ENCODE data around the gene UNC13D.
"Not testable (repeated sequence)": the region's sequence is repeated elsewhere in the genome, so short reads cannot be mapped to it uniquely, and the experiment has no call there.

Gene UNC13D

DNA sequence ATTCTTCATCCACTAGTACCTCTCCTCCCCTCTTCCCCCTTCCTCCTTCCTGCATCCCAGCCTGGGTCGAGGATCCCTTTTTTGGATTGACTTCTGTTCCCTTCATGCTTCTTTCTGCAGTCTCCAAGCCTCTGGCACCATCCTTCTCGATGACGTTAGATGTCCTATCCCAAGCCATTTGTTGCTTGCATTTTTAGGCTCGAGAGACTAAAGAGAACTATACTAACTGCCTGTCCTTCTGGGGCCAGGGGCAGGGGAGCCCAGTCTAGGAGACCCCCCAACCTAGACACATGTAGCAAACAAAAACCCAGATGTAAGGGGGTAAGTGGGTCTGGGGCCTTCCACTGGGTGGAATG is 35.7 kb downstream of the UNC13D start:
- FAIRE-seq = no peak

DNA sequence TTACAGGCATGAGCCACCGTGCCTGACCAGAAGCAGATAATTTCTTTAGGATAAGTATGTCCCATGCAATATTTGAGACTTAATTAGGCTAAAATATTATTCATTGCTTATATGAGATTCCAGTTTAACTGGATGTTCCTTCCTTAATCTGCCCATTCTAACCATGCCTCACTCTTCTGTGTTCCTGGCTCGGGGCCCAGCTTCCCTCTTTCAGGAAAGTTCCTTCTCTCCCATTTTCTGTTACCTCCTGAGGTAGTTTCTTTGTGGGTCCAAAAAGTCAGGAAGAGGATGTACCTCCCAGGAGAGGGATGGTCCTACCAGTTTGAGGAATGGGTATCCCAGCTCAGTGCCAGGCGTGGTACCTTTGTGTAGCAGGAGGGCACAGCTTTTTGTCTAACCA is 36.3 kb downstream of the UNC13D start:
- DNase-seq (ENCODE audit: insufficient read length, low spot score) (no peak), FAIRE-seq (no peak)

More for the DNA sequence above, 35.7 kb downstream of the UNC13D start:
- DNase-seq (ENCODE audit: insufficient read length, low spot score) = no peak

DNA sequence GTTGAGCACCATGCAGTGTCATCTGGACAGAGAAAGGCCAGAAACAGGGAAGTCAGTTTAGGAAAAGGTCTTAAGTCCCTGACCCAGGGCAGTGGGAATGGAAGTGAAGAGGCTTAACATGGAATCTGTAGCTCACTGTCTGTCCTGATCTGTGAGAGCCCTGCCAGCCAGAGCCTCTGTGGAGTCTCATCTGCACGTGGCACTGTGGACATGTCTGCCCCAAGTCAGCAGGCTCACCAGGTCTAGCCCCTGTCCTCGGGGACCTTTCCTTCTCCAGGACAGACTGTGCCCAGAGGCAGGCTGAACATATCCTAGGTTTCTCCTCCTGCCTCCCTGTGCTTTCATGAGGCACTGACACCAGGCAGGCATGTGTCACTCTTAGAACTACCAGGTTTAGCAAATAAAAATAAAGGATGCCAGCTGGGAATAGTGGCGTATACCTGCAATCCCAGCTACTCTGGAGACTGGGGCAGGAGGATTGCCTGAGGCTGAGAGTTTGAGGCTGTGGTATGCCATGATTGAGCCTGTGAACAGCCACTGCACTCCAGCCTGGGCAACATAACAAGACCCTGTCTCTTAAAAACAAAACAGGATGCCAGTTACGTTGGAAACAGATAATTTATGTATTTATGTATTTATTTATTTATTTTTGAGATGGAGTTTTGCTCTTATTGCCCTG is 37.2 kb downstream of the UNC13D start:
- no peak for FAIRE-seq
- no peak for DNase-seq (ENCODE audit: insufficient read length, low spot score)

DNA sequence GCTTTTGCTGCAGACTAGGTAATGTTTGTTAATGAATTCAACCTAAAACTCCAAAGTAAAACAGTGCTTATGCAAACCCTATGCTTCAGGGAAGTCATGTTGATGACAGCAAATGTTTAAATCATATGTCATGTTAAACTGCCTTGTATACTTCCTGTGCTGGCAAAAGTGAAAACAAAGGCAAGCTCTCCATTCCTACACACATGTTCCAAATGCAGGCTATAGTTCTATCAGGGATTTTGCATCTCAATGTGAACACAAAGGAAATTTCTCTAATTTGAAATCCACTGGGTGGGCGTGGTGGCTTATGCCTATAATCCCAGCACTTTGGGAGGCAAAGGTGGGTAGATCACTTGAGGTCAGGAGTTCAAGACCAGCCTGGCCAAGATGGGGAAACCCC is 40.3 kb downstream of the UNC13D start:
- no peak for FAIRE-seq
- no peak for DNase-seq (ENCODE audit: insufficient read length, low spot score)

DNA sequence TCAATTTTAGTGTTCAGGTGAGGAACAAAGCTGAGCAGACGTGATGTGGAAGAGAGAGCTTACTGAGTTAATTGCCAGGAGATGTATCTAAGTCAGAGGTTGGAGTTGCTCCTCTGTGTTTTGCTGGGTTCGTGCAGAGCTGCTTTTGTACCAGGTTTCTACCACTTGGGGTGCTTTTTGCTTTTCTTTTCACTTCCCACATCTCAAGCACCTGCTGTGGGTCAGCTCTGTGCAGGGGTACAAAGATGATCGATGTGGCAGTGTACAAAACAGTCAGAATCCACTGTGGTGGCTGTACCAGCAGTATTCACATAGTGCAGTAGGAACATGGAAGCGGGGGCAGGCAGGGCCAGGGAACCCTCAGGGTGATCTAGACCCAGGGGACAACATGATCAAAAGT is 44.8 kb downstream of the UNC13D start:
- FAIRE-seq (no peak), DNase-seq (ENCODE audit: insufficient read length, low spot score) (no peak)

DNA sequence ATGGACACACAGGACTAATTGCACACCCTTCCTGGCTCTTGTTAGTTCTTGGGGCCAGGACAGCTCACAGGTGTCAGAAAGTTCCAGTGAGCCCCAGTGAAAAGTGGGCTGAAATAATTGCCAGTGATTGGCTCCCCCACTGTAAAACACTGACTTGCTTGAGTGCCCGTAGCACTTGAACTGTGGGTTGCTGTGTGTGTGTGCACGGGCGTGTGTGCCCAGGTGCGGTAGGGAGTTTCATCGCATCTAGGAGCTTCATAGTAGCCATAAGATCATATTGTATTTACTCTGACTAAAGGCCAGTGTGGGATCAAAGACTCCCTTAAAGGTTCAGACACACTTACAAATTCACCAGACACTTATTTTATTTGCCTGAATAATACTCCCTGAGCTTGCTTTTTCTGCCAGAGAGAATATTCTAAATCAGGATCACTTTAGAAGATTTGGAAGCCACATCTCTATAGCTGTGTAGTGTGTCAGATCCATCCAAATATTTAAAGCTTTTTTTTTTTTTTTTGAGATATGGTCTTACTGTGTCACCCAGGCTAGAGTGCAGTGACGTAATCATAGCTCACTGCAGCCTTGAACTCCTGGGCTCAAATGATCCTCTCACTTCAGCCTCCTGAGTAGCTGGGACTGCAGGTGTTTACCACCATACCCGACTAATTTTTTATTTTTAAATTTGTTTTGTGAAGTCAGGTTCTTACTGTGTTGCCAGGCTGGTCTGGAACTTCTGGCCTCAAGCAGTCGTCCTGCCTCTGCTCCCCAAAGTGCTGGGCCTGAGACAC is 48.2 kb downstream of the UNC13D start:
- FAIRE-seq (no peak), DNase-seq (ENCODE audit: insufficient read length, low spot score) (no peak)

DNA sequence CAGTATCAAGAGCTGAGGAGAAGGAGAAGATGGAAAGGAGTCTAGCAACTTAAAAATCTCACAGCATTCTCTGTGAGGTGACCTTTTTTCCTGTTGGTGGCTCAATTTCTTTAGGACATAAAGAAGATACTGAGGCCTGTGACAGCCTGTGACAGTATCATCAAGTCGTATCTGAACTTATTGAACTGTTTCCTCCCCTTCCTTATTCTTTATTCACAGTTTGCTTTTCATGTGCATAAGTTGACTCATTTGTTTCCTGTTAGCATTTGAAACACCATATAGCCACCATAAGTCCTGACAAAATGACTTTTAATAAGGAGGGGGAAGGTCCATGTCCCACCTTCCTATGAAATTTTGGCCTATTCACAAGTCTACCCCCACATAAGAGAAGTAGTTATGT is 50.7 kb downstream of the UNC13D start:
- no peak for FAIRE-seq

DNA sequence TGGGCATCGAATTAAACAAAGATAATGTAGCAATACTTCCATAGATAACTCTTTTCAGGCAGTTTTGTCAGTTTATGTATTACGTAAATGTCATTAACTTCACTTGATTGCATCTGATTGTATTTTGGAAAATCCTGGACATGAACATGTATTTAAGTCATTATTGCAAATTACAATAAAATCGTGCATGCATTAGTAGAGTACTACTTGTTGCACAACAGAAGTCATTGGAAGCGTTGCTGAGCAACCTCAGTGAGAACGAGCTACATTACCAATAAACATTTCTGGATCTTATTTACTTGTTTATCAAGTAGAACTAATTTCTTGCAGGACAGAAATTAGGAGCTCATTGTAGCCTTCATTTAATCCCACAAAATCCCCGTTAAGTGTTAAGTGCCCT is 53.0 kb downstream of the UNC13D start:
- no peak for FAIRE-seq
- DNase-seq (ENCODE audit: insufficient read length, low spot score) = no peak

More for the DNA sequence above, 50.7 kb downstream of the UNC13D start:
- no peak for DNase-seq (ENCODE audit: insufficient read length, low spot score)

DNA sequence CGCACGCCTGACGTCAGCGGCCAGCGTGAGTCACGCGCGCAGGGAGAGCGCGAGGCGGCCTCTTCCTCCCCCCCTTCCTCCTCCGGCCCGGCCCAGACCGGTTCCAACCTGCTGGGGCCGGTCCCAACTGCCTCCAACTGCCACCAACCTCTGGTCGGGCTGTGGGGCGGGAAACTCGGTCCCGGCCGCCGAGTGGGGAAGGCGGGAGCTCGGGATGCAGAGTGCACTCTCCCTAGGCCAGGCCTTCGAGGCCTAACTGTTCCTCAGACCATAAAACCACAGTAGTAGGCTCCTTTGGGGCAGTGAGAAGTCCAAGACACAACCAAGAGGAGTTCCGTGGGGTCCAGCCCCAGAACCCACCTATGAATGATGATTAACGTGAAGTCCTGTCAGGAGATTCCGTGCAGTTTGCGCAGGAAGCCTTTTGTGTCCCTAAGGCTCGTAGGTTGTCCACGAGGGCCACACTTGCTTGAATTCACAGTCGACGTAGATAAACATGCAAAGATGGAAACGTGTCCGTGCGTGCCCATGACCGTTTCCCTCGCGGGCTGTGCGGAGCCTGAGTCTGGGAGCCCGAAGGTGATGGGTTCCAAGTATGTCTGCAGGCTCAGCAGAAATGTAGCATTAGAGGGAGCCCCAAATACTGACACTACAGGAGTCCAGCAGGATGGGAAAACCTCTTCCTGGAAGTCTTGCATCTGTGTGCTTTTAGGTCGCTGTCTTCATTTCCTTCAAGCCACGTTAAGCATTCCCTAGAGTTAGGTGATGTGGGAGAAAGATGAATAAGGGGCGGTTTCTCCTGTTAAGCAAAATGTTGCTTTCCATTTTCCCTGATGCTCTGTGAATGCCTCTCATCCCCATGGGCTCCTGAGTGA is 59.0 kb downstream of the UNC13D start:
- FAIRE-seq (peak; percentile 83), DNase-seq (ENCODE audit: insufficient read length, low spot score) (peak; percentile 75)

DNA sequence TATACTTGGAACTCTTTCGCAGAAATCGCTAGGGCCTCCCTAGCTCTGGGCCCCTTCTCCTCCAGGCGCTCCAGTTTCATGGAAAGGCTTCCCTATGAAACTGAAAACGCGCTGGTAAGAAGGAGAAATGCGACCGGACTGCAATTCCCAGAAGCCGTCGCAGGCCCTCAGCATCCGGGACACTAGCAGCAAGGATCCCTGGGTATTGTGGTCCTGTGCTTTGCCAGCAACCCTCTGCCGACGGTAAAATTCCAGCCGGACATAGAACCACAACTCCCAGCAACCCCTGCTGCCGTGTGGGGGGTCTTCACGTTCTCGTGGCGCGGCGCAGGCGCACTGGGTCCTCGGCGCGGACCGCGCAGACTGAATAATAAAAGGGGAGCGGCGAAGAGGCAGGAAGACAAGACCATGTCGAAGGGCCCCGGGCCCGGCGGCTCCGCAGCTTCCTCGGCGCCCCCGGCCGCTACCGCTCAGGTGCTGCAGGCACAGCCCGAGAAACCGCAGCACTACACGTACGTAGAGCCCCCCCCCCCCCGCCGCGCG is 59.7 kb downstream of the UNC13D start, which contains the start of gene UNK:
TSS of gene UNK (plus strand) at position 334 of the 543 bp plus-strand sequence. CDS start at position 409, 75 bp downstream.
- DNase-seq (ENCODE audit: insufficient read length, low spot score) = peak; percentile 98
- no peak for FAIRE-seq

DNA sequence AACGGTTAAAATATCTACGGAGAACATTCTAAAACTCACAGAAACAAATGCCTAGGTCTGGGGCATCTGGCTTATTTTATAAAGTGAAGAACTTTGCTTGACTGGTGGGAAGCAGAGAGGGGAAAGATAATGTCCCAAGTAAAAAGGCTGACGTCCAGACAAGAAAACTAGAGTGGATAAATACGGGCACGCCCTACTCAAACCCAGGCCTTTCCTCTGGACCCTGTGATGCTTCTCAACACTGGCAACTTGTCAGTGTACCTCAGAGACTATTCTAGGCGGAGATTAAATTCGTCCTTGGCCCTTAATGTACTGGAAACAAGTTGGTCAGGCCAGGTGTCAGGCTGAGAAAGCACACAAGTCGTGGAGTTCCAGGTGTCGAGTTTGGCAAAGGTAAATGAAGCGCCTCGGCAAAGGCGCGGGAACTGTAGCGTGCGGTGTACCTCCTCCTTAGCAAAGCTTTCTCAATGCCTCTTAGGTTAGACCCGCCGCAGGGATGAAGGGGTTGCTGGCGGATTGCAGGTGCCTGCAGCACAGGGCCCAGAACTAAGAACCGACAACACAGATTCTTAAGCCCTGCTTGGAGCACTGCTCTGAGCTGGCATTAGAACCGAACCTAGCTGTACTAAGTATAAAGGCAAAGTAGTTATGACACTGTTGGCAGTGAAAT is 60.3 kb downstream of the UNC13D start:
- DNase-seq (ENCODE audit: insufficient read length, low spot score) = no peak

DNA sequence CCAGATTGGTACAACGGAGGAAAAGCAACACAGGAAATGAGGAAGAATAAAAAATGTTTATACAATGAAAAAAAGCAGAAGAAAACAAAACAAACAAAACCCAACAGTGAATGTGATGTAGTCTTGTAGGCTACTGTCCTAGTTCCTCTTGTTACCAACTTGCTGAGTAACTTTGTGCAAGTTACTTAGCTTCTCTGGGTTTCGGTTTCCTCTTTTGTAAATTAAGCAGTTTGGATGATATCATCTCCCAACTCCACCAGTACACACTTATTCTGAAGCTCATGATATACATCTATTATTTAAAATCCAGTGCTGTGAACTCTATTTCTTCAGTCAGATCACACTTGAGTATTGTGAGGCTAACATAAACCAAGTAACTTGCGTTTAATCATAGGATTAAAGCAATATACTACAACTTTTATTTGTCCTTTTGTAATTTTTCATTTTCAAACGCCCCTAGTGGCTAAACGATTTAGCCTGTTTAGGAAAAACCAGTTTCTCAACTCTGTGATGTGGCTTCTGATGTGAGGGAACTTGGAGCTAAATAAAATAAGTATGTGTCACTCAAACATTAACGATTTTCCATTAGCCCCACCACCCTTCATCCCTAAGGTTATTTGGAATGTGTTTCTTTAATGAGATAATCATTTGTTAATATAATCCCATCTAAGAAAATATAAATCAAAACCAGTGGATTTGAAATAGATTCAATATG is 61.0 kb downstream of the UNC13D start:
- DNase-seq (ENCODE audit: insufficient read length, low spot score) (no peak), FAIRE-seq (no peak)

More for the DNA sequence above, 60.3 kb downstream of the UNC13D start:
- FAIRE-seq = no peak

DNA sequence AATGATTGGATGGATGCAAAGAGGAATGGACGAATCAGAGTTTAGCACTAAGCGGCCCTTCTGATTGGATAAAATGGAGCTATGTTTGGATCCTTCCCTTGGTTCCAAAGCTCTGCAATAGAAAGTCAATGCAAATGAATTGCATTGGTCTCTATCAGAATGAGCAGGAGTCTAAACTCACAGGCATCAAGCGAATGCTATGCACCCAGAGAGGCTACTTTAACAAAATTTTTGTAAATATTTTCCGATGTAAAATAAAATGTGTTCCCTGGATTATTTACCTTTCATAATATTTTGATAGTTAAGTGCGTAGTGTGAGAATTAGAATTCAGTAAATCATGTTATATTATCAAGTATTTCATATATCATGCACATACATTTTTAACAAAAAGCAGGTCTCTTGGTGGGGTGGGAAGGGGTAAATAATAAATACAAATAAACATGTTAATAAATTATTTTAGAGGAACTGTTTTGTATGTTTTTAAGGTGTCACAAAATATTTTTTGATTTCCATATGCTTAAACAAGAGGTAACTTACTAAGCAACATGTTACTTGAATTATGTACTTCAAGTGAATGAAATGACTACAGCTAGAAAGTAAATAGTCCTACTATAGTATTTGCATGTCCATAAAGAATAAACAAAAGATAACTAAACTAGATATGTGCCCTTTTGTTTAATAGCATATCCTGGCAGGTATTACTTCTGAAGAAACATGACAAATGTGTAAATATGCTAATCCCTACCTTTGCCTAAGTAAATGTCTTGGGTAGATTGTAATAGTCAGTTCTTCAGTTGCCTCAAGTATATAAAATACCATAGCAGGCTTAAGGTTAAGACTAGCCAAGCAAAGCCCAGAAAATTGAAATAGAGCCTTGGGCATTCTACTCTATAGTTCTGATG is 64.0 kb downstream of the UNC13D start:
- DNase-seq (ENCODE audit: insufficient read length, low spot score) (no peak), FAIRE-seq (no peak)

DNA sequence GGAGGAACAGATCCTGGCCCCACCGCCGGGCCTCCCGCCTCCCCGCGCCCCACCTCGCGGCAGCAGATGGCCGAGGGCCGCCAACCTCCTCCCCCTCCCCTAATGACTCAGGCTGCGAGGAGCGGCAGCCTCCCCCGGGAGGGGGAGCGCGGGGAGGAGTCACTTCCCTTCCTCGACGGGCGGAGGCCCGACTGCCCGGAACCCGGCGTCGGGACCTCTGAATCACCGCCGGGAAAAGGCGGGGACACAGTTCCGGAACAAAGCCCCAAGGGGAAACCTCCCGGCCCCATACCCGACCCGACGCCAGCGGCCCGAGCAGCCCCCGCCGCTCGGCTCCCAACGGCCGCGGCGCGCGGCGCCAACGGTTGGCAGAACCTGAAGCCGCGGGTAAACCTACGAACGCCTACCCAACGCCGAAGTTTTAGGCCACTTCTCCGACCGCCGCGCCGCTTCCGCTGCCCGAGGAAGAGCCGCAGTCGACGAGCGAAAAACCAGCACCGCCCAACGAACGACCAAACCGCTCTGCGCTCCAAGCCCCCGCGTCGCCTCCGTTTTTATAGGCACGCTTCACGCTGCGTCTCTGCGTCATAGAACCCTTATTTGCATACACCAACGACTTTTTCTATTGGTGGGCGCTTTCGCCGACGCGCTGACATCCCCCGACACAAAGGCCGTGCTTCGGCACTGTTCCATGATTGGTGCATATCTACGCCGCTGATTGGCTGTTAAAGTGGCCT is 64.8 kb downstream of the UNC13D start:
- FAIRE-seq (peak; percentile 92), DNase-seq (ENCODE audit: insufficient read length, low spot score) (peak; percentile 100)

DNA sequence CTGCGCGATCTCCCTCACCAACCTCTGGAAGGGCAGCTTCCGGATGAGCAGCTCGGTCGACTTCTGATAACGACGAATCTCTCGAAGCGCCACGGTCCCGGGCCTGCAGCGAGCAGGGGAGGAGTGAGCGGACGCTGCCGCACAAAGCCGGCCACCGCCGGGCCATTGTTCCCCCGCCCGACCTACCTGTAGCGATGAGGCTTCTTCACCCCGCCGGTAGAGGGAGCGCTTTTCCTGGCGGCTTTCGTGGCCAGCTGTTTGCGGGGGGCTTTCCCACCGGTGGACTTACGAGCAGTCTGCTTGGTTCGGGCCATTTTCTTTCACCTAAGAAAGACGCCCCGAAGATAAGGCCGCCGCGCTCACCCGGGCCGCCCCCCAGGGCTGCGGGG is 65.3 kb downstream of the UNC13D start:
- DNase-seq (ENCODE audit: insufficient read length, low spot score) (no peak), FAIRE-seq (no peak)

DNA sequence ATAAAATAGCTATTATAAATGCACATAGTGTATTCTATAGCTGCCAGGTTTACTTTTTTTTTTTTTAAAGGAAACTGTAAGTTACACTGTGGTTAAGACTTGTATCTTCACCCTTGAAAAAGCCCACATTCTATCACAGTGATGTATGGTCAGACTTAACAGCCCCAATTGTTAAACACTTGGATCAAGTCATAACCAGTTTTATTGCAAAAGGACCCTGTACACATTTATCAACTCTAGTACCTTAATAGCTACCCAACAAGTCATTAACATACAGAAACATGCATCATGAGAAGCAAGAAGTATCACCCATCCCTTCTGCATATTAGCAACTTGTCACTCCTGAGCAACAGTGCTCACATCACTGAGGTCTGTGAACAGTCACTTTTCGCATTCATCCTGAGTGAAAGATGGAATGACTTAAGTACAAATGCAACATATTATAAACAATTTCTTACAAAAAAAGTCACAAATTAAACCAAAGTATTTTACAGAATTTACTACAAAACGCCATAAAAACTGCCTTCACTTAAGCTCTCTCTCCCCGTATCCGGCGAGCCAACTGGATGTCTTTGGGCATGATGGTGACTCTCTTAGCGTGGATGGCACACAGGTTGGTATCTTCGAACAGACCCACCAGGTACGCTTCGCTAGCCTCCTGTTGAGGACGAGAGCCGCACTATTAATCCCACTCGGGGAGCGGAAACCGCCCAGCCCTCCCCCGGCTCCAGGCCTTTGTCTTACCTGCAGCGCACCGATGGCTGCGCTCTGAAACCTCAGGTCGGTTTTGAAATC is 65.9 kb downstream of the UNC13D start:
- DNase-seq (ENCODE audit: insufficient read length, low spot score); FAIRE-seq: not testable (repeated sequence)

DNA sequence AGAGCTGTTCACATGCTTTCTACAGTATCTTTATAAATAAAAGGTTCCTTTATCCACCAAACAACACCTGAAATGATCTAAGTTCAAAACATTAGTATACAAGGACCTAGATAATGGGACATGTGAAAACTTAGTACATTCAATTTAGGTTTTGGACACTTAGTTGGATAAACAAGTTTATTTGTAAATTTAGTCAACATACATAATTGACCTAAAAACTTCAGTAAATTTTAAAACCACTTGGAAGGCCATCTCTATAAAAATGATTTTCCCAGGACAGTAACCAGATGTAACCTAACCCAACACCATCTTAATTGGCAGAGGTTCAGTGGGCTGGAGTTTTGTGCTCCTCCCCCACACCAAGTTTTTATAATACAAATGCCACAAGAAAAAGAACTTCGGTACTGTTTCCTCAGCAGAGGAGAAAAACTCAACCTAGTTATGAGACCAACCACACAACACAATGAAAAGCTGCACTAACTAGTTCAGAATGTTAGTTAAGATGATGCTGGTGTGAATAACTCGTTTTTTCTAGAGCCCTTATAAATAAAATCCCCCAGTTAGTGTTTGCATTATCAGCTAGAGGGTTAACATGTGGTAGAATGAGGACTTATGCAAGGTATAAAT is 66.8 kb downstream of the UNC13D start:
- FAIRE-seq (no peak), DNase-seq (ENCODE audit: insufficient read length, low spot score) (no peak)

Data from HTR-8/SVneo (cell line).